Epithelial cell of proximal tubule (primary cell): ENCODE data around the gene MBNL3. TPM values are rescaled to one million over a fixed set of nuclear protein-coding genes. Genes with fewer than 3 reads are reported as not detected.

Source experiments
- DNase-seq: peaks from one replicate; pipeline ENCODE4 v3.0.0-alpha.2; 2011; ENCODE audit warnings: low read depth
- H3K4me3 ChIP-seq: 2 replicates; pipeline ENCODE4 v1.5.1; 2011; ENCODE audit warnings: low read depth, mild to moderate bottlenecking, low read length
- CTCF ChIP-seq: conservative IDR thresholded peaks from 2 replicates; pipeline ENCODE4 v1.5.1; 2012; ENCODE audit warnings: low read depth, mild to moderate bottlenecking, low read length
- total RNA-seq: library from RNA; depleted of rRNA; stranded (reverse); fragments of >200 nt; gene quantifications from 2 replicates; pipeline ENCODE4 v1.2.3, GENCODE V29; 2015

Gene MBNL3
- total RNA-seq, 1 donor from 2014 or later, result 8.4 TPM

- no peak for TF ChIP-seq CTCF
- H3K4me3 ChIP-seq, result no peak overlapping the region
- no peak for DNase-seq
Measured at GRCh38 chrX:132400706-132401105, 88.1 kb downstream of the MBNL3 start.

- DNase-seq, result no peak
- no peak for TF ChIP-seq CTCF
- H3K4me3 ChIP-seq, result no peak overlapping the region
Measured at GRCh38 chrX:132395645-132396044, 93.2 kb downstream of the MBNL3 start.

GRCh38 chrX:132395026-132395425 is 93.8 kb downstream of the MBNL3 start:
- DNase-seq, result no peak
- no peak overlapping the region for H3K4me3 ChIP-seq
- no peak for TF ChIP-seq CTCF

GRCh38 chrX:132394591-132394990 is 94.2 kb downstream of the MBNL3 start:
- DNase-seq, result no peak
- no peak for TF ChIP-seq CTCF
- no peak overlapping the region for H3K4me3 ChIP-seq

- TF ChIP-seq CTCF, result no peak
- DNase-seq, result no peak
- no peak overlapping the region for H3K4me3 ChIP-seq
Measured at GRCh38 chrX:132393992-132394391, 94.8 kb downstream of the MBNL3 start.

GRCh38 chrX:132393485-132393884 is 95.4 kb downstream of the MBNL3 start:
- H3K4me3 ChIP-seq, result no peak overlapping the region
- no peak for TF ChIP-seq CTCF
- no peak for DNase-seq

GRCh38 chrX:132393085-132393484 is 95.8 kb downstream of the MBNL3 start:
- no peak for TF ChIP-seq CTCF
- DNase-seq, result no peak
- H3K4me3 ChIP-seq, result no peak overlapping the region
